CD4-positive, alpha-beta T cell treated with Interleukin-17A for 1 hour (primary cell): ENCODE data around the gene PDE1C.

Experiments used
- DNase-seq: peaks from one replicate; pipeline ENCODE4 v3.0.0-alpha.2; 2020

The PDE1C gene

DNA sequence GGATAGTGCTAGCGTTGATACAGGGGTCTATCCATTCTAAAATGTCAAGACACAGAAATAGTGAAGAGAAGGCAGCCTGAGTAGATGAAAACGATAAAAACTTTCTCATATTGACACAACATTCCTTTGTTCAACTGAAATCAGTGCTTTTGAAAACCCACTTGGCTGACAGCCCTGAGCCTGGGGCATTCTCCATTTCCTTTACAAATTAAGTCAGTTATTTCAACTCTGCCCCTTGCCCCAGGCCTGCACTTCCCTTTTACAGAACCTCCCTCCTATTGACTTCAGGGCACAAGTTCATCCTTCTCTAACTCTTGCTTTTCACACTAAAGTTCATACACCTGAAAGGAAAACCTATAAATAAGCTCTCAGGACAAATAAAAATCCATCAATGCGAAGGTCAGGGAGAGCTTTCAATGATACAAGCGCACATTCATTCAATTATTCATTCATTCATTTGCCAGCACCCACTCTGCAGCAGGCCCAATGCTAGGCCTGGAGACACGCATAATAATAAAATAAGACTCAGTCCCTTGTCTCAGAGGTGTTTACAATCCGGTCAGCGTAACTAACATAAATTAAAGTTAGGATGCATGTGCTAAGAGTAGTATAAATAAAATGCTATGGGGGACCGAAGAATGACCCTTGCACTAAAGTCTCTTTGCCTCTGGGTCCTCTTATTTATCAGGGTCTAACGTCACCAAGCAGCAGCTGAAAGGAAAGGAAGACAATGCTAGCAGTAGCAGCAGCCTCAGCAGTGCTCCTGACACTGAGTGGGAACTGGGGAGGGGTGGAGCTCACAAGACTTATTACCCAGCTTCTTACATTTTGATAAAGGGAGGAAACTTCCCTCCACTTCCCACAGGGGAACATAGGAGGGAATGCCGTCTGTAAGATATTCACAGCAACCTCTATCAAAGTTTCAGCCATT, 134.8 kb downstream of the PDE1C start:
- no peak for DNase-seq

DNA sequence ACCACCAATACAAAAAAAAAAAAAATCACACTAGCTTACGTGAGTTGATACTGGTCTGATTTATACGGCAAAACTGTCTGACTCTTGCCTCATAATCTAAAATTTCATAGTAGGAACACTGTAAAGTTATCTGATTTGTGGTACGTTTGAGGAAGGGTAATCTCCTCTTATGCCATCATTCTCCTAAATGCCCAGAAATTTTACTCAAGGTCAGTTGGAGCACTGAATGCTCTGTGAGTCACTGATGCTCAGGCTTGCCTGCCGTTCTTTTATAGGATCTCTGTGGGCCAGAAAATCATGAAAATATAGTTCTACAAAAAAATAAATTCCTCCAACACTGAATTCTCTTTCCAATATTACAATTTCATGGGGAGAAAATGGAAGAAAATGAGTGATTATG, 135.7 kb downstream of the PDE1C start:
- DNase-seq = no peak

DNA sequence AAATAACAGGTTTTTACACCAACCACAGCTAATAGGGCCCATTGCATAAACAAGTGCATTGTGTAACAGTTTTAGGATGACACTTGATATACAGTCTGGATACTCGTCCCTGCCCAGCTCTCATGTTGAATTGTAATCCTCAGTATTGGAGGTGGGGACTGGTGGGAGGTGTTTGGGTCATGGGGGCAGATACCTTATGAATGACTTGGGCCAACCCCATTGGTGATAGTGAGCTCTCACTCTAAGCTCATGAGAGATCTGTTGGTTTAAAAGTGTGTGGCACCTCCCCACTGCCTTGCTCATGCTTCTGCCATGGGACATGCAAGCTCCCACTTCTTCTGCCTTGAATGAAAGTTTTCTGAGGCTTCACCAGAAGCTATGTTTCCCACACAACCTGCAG, 136.7 kb downstream of the PDE1C start:
- no peak for DNase-seq

DNA sequence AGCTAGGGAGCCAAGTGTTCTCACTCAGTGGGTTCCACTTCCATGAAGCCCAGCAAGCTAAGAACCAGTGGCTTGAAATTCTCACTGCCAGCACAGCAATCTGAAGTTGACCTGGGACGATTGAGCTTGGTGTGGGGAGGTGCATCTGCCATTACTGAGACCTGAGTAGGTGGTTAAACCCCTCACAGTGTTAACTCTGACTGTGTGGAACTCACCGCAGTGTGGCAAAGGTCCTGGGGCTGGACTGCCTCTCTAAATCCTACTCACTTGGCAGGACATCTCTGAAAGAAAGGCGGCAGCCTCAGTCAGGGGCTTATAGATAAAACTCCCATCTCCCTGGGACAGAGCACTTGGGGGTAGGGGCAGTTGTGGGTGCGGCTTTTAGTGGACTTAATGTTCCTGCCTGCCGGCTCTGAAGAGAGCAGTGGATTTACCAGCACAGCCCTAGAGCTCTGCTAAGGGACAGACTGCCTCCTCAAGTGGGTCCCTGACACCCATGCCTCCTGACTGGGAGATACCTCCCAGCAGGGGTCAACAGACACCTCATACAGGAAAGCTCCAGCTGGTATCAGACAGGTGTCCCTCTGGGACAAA, 143.1 kb downstream of the PDE1C start:
- DNase-seq = no peak

DNA sequence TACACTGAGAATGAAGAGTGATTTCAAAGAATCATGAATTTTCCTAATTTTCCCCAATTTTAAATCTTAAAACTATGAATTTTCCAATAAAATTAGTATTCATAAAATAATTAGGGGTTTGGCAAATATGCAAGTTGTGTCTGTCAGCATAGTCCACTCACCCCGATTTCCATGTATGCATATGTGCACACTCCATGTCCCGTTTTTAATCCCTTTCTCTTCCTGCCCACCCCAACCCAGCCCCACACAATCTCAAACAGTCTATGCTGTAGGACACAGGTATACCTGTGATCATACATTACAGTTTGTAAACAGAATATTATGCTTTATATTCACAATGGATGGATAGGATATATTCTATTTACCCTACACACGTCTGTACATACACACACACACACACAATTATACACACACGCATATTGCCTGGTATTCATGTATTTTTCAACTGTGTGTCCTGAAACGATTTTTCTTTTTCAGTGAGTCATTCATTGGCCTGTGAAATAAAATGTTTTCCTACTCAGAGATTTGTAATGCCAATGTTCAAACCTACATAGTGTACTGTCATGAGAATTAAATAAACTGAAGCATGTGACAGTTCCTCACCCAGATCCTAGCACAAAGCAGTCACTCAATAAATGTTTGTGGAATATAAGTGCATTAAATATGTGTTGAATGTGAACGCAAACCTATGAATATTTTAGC, 144.3 kb downstream of the PDE1C start:
- no peak for DNase-seq

DNA sequence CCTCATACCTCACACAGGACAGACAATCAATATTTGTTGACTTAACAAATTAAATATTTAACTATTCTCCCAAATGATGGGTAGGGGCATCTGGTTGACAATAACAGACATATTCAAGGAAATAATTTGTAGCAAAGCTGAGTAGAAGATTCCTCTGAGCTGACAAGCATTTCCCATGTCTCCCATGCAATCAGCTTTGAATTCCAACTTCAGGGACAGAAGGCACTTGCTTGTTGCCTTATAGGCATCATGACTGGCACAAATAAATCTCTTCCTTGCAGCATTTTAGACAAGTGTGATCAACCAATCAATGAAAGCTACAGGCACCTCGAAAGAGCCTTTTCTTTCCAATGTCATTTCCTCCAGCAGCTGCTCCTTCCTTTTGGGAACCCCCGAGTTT, 146.0 kb downstream of the PDE1C start:
- DNase-seq = no peak

DNA sequence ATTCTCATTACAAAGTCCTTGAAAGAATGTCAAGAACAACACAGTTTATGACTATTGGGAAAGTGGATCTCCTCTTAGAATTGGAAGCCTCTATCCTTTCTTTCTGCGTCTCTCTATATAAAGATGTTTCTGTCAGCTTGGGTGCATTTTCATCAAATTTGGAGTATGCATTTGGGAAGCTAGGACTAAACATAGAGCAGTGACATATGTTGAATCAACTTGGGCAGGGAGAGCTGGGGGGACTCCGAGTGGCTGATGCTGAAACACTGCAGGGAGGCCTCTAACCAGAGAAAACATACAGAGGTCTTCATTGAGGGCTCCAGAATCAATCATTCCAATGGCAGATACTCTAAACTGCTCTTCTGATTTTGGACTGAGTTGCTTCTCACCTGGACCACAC, 147.4 kb downstream of the PDE1C start:
- no peak for DNase-seq

DNA sequence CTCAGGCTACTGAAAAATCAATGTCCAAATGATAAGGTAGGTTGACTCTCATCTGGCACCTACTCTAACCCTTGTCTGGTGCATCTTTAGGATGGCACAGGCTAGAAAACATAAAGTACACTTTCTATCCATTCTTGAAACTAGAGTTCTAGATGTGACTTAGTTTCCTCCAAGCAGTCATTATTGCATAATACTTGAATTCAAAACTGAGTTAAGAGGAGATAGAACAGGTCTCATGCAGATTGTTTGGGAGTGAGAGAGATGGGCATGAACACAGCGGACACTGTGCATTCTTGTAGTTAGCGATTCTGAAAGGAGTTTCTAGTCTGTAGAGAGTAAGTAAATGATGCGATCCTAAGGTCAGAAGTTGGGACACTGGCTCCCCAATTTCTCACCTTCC, 149.2 kb downstream of the PDE1C start:
- DNase-seq = no peak

DNA sequence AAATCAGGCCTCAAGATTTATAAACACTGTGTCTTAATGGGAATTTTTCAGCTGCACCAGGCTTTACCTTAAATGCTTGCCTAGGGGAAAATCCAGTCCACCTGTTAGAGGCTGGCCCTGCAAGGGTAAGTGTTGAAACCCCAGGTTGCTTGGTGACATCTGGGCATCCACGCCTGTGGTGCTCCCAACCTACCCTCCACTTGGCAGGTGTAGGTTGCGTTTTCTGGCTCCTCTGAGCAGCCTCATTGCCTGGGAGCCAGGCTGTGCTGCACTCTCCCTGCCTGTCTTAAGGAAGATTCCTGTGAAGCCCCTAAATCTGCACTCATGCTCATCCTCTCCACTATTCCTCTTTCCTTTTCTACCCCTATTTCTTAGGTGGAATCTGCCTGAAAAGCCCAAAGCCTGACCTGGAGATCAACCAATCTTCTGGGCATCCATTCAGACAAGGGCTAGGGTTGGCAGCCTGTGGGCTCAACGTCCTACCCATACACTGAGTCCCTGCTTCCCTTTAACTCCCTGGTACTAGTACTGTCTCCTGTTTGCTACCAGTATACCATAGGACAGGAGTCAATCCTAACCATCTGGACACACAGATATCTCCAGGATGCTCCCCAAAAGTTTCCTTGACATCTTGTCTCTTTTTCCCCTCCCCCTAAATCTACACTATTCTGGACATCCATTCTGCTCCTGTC, 150.4 kb downstream of the PDE1C start:
- DNase-seq = no peak

DNA sequence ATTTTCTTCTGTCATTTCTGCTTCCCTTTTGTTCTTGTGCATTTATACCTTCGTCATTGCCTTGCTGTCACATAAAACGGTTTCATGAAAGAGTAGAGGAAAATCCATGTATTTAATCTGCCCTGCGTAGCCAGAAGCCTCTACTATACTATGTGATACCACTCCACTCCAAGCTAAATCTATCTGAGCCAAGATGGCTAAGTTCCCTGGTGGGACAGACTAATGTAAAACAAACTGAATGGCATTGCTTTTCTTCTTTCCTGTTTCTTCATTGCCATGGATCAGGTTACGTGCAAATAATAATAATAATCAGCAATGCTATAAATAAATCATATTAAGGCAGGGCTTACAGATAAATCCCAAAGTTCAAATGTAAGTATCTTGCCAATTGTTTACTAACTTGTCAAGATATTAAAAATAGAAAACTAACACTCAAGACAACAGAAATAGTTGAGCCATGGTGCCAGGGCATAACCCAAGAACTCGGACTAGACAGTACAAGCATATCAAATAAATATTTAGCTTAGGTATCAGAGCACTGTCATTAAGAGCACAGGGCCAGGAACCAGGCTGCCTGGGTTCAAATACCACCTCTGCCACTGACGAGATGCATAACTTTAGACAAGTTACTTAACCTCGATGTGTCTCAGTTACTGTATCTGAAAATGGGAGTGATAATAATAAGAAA, 151.4 kb downstream of the PDE1C start:
- DNase-seq = no peak

DNA sequence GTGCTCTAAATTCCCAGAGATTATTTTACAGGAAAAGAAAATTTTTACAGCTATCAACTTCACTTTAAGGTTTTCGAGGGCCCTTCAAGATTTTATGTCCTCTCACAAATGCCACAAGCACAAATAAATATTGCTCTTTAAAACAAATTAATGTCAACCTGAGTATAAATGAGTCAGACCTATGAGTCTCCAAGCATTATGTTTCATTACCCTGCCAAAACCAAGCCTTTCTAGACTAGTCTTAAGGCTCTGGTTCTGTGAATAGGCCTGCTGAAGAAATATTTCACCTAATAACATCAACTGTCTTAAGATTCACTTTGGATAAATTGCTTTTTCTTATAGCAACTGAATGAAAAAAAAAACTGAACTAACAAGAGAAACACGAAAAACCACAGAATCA, 153.0 kb downstream of the PDE1C start:
- no peak for DNase-seq

DNA sequence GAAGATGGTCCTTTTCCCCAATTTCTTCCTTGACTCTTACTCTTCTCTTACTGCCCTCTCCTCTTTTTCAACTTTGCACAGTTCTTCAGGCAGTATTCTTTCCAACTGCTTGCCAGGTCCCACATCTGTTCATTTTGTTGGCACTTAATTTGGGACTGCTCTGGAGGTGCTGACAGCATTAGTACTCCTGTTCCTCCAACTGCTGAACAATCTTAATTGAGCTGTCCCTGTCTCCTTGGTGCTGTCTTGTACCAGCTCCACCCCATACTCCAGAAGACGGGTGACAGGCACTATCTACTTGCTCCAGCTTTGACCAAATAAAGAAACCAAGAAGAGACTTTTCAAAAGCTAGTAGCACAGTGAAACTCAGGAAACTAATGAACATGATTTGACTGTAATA, 160.0 kb downstream of the PDE1C start:
- no peak for DNase-seq

DNA sequence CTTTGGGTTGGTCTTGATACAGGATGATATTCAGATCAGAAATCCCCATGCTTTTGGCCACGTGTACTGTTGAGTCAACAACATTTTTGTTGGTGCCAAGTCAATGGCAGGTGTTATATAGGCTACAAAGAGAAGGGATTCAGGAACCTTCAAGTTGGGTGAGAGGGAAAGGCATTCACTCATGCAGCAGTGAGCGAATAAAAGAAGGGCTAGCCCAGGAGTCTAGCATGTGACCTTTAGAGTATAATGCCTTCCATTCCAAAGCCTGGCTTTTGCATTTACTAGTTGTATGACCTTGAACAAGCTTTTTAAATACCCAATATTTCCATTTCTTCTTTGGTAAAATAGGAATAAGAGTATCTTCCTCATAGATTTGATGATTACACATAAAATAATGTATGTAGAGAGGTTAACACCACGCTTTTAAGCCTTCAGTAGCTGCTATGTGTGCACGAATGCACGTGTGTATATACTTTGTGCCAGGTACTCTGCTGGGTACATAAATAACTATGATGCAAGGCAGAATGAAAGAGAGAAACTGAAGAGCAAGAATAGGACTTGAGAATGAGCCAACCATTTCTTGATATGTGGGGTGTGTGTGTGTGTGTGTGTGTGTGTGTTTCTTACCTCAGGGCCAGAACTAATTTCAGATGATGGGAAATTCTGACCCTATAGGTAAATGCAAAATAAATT, 163.6 kb downstream of the PDE1C start:
- no peak for DNase-seq

DNA sequence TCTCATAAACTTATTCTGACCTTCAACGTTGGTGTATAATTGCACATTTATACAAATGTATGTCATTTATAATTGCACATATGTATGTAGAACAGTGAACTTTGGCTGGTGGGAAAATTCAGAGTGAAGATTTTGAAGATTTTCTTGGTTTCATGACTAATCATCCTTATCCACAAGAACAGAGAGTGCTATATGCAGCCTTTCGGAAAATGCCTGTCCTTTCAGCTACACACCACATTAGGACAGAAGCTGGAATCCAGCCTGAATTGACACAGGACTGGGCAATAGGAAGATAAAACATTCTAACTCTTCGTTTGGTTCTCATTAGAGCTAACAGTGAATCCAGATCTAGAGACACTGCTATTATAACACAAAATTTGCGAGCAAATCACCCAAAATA, 166.2 kb downstream of the PDE1C start:
- no peak for DNase-seq

DNA sequence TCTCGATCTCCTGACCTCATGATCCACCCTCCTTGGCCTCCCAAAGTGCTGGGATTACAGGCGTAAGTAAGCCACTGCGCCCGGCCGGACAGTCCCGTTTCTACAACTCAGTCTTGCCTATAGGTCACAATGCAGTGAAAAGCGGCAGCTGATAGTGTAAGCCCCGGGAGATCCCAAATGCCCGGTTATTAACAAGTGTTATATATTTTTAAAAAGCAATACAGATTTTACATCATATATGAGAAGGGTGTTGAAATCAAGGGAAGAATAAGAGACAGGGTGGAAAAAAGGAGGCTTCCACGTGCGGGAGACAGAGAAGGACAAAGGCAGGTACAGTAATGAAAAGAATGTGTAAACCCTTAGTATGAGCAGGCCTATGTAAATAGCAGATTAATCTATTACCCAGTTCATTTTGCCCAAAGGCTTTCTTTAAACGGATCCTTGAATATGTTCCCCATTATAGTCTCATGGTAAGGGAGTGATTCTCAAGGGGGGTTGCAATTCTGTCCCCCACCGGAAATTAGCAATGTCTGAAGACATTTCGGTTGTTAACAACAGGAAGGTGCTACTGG, 170.8 kb downstream of the PDE1C start:
- DNase-seq = no peak

DNA sequence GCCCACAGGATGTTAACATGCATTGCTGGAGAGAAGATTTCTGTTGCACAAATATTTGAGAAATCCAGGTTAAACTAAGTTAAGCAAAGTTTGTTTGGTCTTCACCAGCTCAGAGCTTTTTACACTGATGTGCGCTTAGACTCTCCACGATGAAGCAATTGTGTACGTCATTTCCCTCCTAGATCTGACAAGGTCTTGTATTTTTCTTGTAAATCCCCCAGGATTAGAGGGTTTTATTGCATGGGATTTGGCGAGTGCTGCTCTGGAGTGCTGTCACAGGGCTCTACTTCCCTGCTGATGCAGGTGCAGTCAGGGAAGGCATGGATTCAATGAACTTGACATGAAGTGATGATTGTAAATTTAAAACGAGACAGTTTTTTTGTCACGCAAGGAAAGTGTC, 173.3 kb downstream of the PDE1C start:
- no peak for DNase-seq

DNA sequence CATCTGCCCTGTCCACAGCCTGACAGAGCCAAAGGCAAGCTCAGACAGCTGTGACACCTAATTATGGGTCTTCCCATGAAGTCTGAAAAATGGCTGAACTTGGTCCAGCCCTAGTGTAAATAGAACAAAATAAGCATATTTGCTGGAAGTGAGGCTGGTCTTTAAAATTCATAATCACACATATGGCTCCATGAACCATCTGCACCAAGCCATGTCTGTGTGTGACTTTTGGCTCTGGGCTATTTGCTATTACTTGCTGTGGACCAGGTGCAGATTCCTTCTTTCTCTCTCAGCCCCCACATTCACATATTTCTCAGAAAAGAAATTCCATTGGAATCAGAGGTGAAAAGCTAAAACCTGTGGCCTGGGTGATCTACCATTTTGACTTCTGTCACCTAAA, 175.9 kb downstream of the PDE1C start:
- DNase-seq = no peak

DNA sequence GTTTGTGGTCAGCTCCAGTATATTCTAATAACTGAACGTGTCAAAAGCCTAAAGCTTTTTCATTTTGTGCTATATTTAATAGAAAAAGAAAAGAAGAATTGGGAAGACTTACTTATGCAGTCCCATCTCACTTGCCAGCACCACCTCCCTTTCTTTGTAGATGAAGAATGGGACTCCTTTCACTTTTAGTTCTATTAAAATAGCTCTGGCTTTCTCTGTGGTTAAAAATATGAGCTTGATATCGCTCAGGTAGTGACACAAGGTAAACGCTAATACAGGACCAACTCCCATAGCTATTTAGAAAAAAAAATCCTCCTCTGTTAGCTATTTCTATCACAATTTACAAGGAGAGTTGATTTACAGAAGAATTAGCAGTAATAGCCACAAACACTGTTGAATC, 176.8 kb downstream of the PDE1C start:
- DNase-seq = no peak

DNA sequence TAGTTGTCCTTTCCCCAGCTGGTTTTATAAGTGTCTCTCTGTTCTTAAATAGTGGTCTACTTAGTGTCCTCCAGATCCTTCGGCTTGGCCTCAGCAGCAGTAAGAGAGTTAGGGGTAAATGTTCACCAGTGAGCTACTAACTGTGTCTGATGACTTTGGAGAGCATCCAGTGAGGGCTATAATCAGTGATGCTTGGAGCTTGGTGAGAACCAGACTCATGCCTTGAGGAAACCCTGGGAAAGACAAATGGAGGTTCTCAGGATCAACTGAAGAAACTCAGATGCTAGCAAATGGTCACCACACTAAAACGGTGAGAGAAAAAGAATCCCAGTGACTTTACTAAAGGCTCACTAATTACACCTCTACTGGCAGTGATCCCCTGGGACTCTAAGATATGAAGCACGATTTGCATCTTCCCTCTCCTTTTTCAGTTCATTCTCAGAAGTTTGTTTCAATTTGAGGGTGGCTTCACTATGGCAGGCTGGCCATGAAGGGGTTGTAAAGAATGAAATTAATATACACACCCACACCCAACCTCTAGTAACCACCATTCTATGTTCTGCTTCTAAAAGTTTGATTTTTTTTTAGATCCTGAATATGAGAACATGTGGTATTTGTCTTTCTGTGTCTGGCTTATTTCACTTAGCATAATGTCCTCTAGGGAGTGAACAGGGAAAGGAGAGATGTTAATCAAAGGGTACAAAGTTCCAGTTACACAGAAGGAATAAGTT, 177.9 kb downstream of the PDE1C start:
- DNase-seq = no peak

DNA sequence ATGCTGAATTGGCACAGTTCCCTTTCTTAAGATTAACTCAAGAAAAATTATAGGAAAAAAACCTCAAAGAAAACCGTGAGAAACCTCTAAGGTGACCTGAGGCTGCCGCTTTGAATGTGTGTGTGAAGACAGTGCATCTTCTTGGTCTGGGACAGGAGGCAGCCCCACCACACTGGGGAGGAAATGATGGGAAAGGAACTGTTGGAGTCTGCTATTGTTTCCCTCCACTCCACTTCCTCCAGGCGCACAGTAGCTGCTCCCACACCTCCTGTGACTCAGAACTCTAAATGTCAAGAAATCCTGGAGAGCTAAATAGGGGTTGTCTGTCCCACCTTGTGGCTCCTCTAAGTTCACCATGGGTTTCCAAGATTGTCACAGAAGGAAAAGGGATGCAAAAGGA, 179.4 kb downstream of the PDE1C start:
- no peak for DNase-seq

DNA sequence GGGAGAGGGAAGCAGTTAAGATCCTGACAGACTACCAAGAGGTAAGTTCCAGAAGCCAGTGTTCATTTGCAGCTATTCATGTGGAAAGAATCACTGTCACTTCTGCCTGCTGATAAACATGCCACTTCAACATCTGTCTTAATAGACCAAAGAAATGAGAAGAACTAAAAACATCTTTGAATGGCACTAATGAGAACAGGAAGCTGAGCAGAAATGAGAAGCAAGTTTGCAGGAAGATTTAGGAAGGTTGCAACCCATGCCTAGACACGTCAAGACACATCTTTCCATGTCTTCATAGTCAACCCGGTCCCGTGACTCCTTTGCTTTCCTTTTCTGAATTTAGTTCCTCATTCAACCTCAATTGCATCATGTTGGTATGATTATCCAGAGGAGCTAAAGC, 180.0 kb downstream of the PDE1C start:
- no peak for DNase-seq
